HepG2 (cell line): ENCODE measurements around the gene TEAD3. TPM values are rescaled to one million over a fixed set of nuclear protein-coding genes. Genes with fewer than 3 reads are reported as not detected.

Source experiments
- ATAC-seq: fragments of 200-7000 bp; cut with Tn5 transposase; 3 replicates; pipeline ENCODE4 v1.9.1; 2020; ENCODE audit warnings: mild to moderate bottlenecking, moderate library complexity
- BruUV-seq: library from RNA; stranded (reverse); fragments of 400-500 nt; replicated peaks from 2 replicates; lab custom pipeline; 2021; lab: Mats Ljungman, UMichigan
- CTCF ChIA-PET: fragments of 300-600 bp; formaldehyde crosslinking; extraction: SDS; loops from one replicate; lab custom pipeline; 2021; ENCODE audit warnings: low total read pairs, inconsistent platforms, low intra/inter-chr PET ratio; lab: Yijun Ruan, JAX
- POLR2A ChIA-PET: fragments of 350-600 bp; sonication (Branson Sonifier 250); formaldehyde crosslinking; loops from one replicate; lab custom pipeline; 2020; ENCODE audit warnings: antibody characterized with exemption, inconsistent platforms; lab: Yijun Ruan, JAX
- DNase-seq: peaks from one replicate; pipeline ENCODE4 v3.0.0-alpha.2; 2015; ENCODE audit warnings: low spot score
- FAIRE-seq: peaks from 3 replicates; lab custom pipeline; 2011; peaks lifted over from hg19 to GRCh38; lab: Jason Lieb, UNC
- H2AFZ ChIP-seq: one replicate; pipeline ENCODE4 v1.6.1; 2011; ENCODE audit warnings: low read length, inconsistent platforms
- H3K27ac ChIP-seq: fragments of 300-600 bp; 3 replicates; pipeline ENCODE4 v1.8.0; 2011; ENCODE audit warnings: mixed run types, mild to moderate bottlenecking, mixed read lengths, low read length, inconsistent platforms; ENCODE audit not compliant: insufficient read depth; ENCODE audit errors: extremely low read length
- H3K27me3 ChIP-seq, 2 experiments: fragments of 200-600 bp in 1 of 2; 2 replicates in 1 of 2; 3 replicates in 1 of 2; pipeline versions ENCODE4 v1.6.0 to v1.8.0; 2011; ENCODE audit warnings: low read length in 2 of 2, mild to moderate bottlenecking in 2 of 2, moderate library complexity in 2 of 2, inconsistent platforms in 1 of 2; ENCODE audit not compliant: insufficient read depth in 2 of 2, control insufficient read depth in 1 of 2
- H3K36me3 ChIP-seq, 2 experiments: fragments of 200-600 bp in 1 of 2; replicated peaks in 1 of 2; 2 replicates in 1 of 2; 3 replicates in 1 of 2; pipeline versions ENCODE4 v1.5.1 to v1.8.0; 2011; ENCODE audit warnings: low read length in 2 of 2, inconsistent platforms in 1 of 2; ENCODE audit not compliant: insufficient read depth in 2 of 2, control insufficient read depth in 1 of 2
- H3K4me1 ChIP-seq: 2 replicates; pipeline ENCODE4 v1.5.1; 2012; ENCODE audit warnings: low read length, inconsistent platforms; ENCODE audit not compliant: insufficient read depth
- H3K4me2 ChIP-seq: 2 replicates; pipeline ENCODE4 v1.6.0; 2011; ENCODE audit warnings: low read depth, low read length, inconsistent platforms
- H3K4me3 ChIP-seq, 3 experiments: fragments of 200-600 bp in 1 of 3; sonication (generic), shearing (Covaris generic) in 1 of 3; replicated peaks in 1 of 3; 2 replicates each; pipeline ENCODE4 v1.5.1; 2011 to 2016; ENCODE audit warnings: low read length in 3 of 3, inconsistent platforms in 2 of 3, low read depth in 2 of 3, mild to moderate bottlenecking in 2 of 3, control low read depth in 1 of 3, mixed read lengths in 1 of 3; ENCODE audit not compliant: insufficient read depth in 1 of 3
- H3K79me2 ChIP-seq: one replicate; pipeline ENCODE4 v1.6.1; 2011; ENCODE audit warnings: low read length, inconsistent platforms; ENCODE audit not compliant: insufficient read depth
- H3K9ac ChIP-seq: 2 replicates; pipeline ENCODE4 v1.6.0; 2011; ENCODE audit warnings: mild to moderate bottlenecking, low read depth, low read length, inconsistent platforms; ENCODE audit not compliant: insufficient read depth
- H3K9me3 ChIP-seq: 2 replicates; pipeline ENCODE4 v1.5.1; 2012; ENCODE audit warnings: mild to moderate bottlenecking, low read length
- H4K20me1 ChIP-seq: 2 replicates; pipeline ENCODE4 v1.6.0; 2011; ENCODE audit warnings: inconsistent platforms, mild to moderate bottlenecking, low read length, moderate library complexity; ENCODE audit not compliant: insufficient read depth
- KLF12 ChIP-seq: sonication (generic); formaldehyde crosslinking; IDR thresholded peaks from 2 replicates; pipeline ENCODE4 v1.4.0; 2020; ENCODE audit warnings: missing genetic modification reagents, borderline replicate concordance
- KMT2B ChIP-seq: IDR thresholded peaks from 2 replicates; pipeline ENCODE4 v1.6.1; 2016; ENCODE audit warnings: missing genetic modification reagents, missing compliant biosample characterization
- MYC ChIP-seq: sonication (generic); formaldehyde crosslinking; IDR thresholded peaks from 2 replicates; pipeline ENCODE4 v1.9.0; 2021; ENCODE audit warnings: missing genetic modification reagents, borderline replicate concordance
- NFKB2 ChIP-seq: sonication (generic); formaldehyde crosslinking; IDR thresholded peaks from 2 replicates; pipeline ENCODE4 v1.4.0; 2020; ENCODE audit warnings: missing genetic modification reagents, borderline replicate concordance
- RBM39 ChIP-seq: fragments of 200-400 bp; formaldehyde crosslinking; IDR thresholded peaks from one replicate; pipeline ENCODE4 v1.6.1; 2018; ENCODE audit warnings: antibody characterized with exemption, mild to moderate bottlenecking, low read depth, low read length; ENCODE audit not compliant: poor library complexity, severe bottlenecking
- SRF ChIP-seq: IDR thresholded peaks from 2 replicates; pipeline ENCODE4 v1.6.1; 2011; ENCODE audit warnings: mild to moderate bottlenecking, low read depth, low read length, moderate library complexity
- USF2 ChIP-seq, 2 experiments: sonication (generic) in 1 of 2; formaldehyde crosslinking in 1 of 2; IDR thresholded peaks; 2 replicates each; pipeline versions ENCODE4 v1.5.1 to v1.6.1; 2011 to 2020; ENCODE audit warnings: borderline replicate concordance in 1 of 2, low read depth in 1 of 2, low read length in 1 of 2, mild to moderate bottlenecking in 1 of 2, missing genetic modification reagents in 1 of 2, moderate library complexity in 1 of 2
- YY1 ChIP-seq: IDR thresholded peaks from 2 replicates; pipeline ENCODE4 v1.6.1; 2011; ENCODE audit warnings: low read length, low read depth, moderate library complexity, mild to moderate bottlenecking; ENCODE audit not compliant: insufficient read depth, insufficient replicate concordance
- ZBTB38 ChIP-seq: sonication (generic); formaldehyde crosslinking; IDR thresholded peaks from 2 replicates; pipeline ENCODE4 v1.5.1; 2020; ENCODE audit warnings: mild to moderate bottlenecking, missing genetic modification reagents
- ZFP36L2 ChIP-seq: sonication (generic); formaldehyde crosslinking; IDR thresholded peaks from 2 replicates; pipeline ENCODE4 v1.4.0; 2020; ENCODE audit warnings: missing genetic modification reagents
- ZNF777 ChIP-seq: sonication (generic); formaldehyde crosslinking; IDR thresholded peaks from 2 replicates; pipeline ENCODE4 v1.4.0; 2020; ENCODE audit warnings: missing genetic modification reagents
- WGBS: methylation state at CpG from one replicate; pipeline ENCODE4 v1.1.6; 2017; ENCODE audit warnings: low lambda C conversion rate; 5-methylcytosine and 5-hydroxymethylcytosine counted together
- in situ Hi-C: cut with HindIII; loops from 2 replicates; pipeline ENCODE4 v1.10.0; 2017; ENCODE audit warnings: low pct_unique_long_range_greater_than_20kb; ENCODE audit not compliant: extremely low pct_ligation_motif_present
- intact Hi-C: fragments of 100-400 bp; cut with micrococcal nuclease; formaldehyde crosslinking; loops from one replicate; pipeline ENCODE4 v1.10.0; 2022; ENCODE audit not compliant: unreplicated experiment
- polyA plus RNA-seq, 8 experiments: library from polyadenylated mRNA; depleted of rRNA in 3 of 8; stranded (reverse) in 7 of 8; unstranded in 1 of 8; fragments of >200 nt; fragmentation: Illumina TruSeq in 4 of 8; extraction: Trizol in 4 of 8; gene quantifications; 2 replicates each; pipeline versions ENCODE4 v1.2.1 to v1.2.3, GENCODE V29; 2011 to 2016; ENCODE audit warnings: low read depth in 4 of 8, missing spikeins in 1 of 8, mixed read lengths in 1 of 8; ENCODE audit not compliant: insufficient read depth in 1 of 8
- total RNA-seq, 5 experiments: library from RNA; depleted of rRNA; stranded (reverse); fragments of >200 nt; fragmentation: Illumina TruSeq; extraction: Trizol; gene quantifications; 2 replicates each; pipeline ENCODE4 v1.2.3, GENCODE V29; 2016; ENCODE audit warnings: low read depth in 1 of 5

Gene TEAD3
- total and polyA plus RNA-seq, 2 of the 13 experiments (the other 11 are each of a cell fraction or from before 2014, with no cell fraction given): 15.1 to 16.5 TPM

- in situ Hi-C loops (no loop called here), intact Hi-C loops (no loop called here)
- Histone ChIP-seq H3K4me1 (peaks cover 43% of the 10 kb centered on the region), H4K20me1 (peaks cover 57% of the 10 kb centered on the region; the same call in 1 of the 2 replicates), H3K4me3 (no peak overlapping the region), H3K4me2 (no peak overlapping the region), H3K36me3 (peaks cover 11 to 15% of the 10 kb centered on the region in 2 experiments), H2AFZ (no peak overlapping the region), H3K27me3 (no peaks in the 10 kb centered on the region), H3K9ac (no peak overlapping the region), H3K9me3 (no peaks in the 10 kb centered on the region), H3K27ac (no peak overlapping the region), H3K79me2 (peaks cover 45% of the 10 kb centered on the region)
- ChIA-PET CTCF (no interaction called here), POLR2A (interaction anchor here (1.3 kb wide), 1 partner anchor 17 kb away, joined by 4 read pairs; no protein-coding TSS in a partner anchor)
- DNase-seq: no peak
- no peak for ATAC-seq
- no TSS peak for BruUV-seq
- TF ChIP-seq ZFP36L2 (CRISPR knock-in tag) (no peak), MYC (CRISPR knock-in tag) (no peak), KLF12 (no peak), YY1 (no peak), USF2 (IDR thresholded peaks at IDR 0.05; ENCODE audit: low read depth, low read length) (no peak), USF2 (CRISPR knock-in tag; IDR thresholded peaks at IDR 0.05; ENCODE audit: borderline replicate concordance) (no peak), ZBTB38 (0 out of 2 replicates have a peak, but pooled peaks have one; percentile 43), ZNF777 (no peak), RBM39 (peak; percentile 14), NFKB2 (CRISPR knock-in tag) (no peak), SRF (peak; percentile 76; the same call in 1 of the 2 replicates), KMT2B (CRISPR knock-in tag) (no peak)
- WGBS: 96% methylated on average over 17 of the region's 28 CpGs
- no peak for FAIRE-seq
These were observed 6.7 kb downstream of the TEAD3 start for GRCh38 chr6:35489995-35490791.
